HL-60 (cell line): ENCODE results near the gene E2F4.

Source experiments
- DNase-seq, 2 experiments: peaks; one replicate each; pipeline ENCODE4 v3.0.0-alpha.2; 2010 to 2020; ENCODE audit warnings: low read depth in 1 of 2, low spot score in 1 of 2
- H3K27ac ChIP-seq: fragments of 250-450 bp; sonication (Bioruptor Pico); replicated peaks from 2 replicates; pipeline ENCODE4 v1.5.1; 2020; ENCODE audit warnings: mild to moderate bottlenecking, moderate library complexity
- H3K27me3 ChIP-seq: fragments of 250-450 bp; sonication (Bioruptor Pico); 2 replicates; pipeline ENCODE4 v1.5.1; 2021; ENCODE audit warnings: mild to moderate bottlenecking, moderate library complexity; ENCODE audit not compliant: insufficient read depth, poor library complexity, severe bottlenecking
- H3K4me3 ChIP-seq: replicated peaks from 2 replicates; pipeline ENCODE4 v1.5.1; 2011; ENCODE audit warnings: mild to moderate bottlenecking, control low read depth, low read length; ENCODE audit not compliant: insufficient read depth
- CTCF ChIP-seq: IDR thresholded peaks from one replicate; pipeline ENCODE4 v1.5.1; 2011; ENCODE audit warnings: low read length, control low read depth, inconsistent platforms; ENCODE audit not compliant: insufficient read depth
- GABPA ChIP-seq: IDR thresholded peaks from 2 replicates; pipeline ENCODE4 v1.6.1; 2012; ENCODE audit warnings: low read depth
- POLR2AphosphoS5 ChIP-seq: IDR thresholded peaks from 2 replicates; pipeline ENCODE4 v1.6.1; 2012; ENCODE audit warnings: low read depth
- REST ChIP-seq: IDR thresholded peaks from 2 replicates; pipeline ENCODE4 v1.6.1; 2012; ENCODE audit warnings: low read depth; ENCODE audit not compliant: insufficient replicate concordance
- SPI1 ChIP-seq: IDR thresholded peaks from 2 replicates; pipeline ENCODE4 v1.6.1; 2012; ENCODE audit warnings: low read depth, mild to moderate bottlenecking, borderline replicate concordance

The E2F4 gene

DNA sequence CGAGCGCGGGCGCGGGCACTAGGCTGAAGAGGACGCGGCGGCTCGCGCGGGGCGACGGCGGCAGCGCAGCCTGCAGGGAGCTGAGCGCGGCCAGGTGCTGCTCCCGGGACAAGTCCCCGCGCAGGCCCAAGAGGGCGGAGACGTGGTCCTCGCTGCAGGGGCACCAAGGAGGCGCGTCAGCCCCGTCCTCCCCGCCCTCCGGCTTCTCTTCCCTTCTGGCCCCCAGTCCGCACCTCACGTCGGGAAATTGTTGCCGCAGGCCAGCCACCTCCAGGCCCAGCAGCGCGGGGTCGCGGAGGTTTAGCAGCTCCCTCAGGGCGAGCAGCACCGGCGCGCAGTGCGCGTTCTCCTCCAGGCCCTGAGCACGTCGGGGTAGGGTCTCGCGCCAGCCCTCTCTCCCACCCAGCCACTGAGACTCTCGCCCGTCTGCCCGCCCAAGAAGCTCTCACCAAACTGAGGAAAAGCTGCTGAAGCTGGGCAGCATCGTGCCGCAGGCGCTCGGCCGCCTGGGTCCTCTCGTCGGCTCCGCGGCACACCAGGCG is 7.4 kb upstream of the E2F4 start:
- peak overlapping the region; percentile 96 for H3K4me3 ChIP-seq
- TF ChIP-seq CTCF (no peak), GABPA (no peak), REST (no peak), POLR2AphosphoS5 (no peak), SPI1 (no peak)
- H3K27me3 ChIP-seq = peaks cover 7% of the 10 kb centered on the region
- no peak for DNase-seq
- H3K27ac ChIP-seq = no peak overlapping the region

- peak in 1 of 2 experiments; percentile 87 for DNase-seq
- H3K27me3 ChIP-seq = peaks cover 7% of the 10 kb centered on the region
- no peak overlapping the region for H3K27ac ChIP-seq
- no peak overlapping the region for H3K4me3 ChIP-seq
- TF ChIP-seq REST = peak; percentile 97
- peak; percentile 59 for TF ChIP-seq CTCF
- TF ChIP-seq GABPA = no peak
- TF ChIP-seq POLR2AphosphoS5 = no peak
- no peak for TF ChIP-seq SPI1
Measured at GRCh38 chr16:67184995-67185650, 6.8 kb upstream of the E2F4 start.

- DNase-seq = no peak
- H3K27ac ChIP-seq = no peak overlapping the region
- TF ChIP-seq GABPA = no peak
- no peak for TF ChIP-seq SPI1
- no peak for TF ChIP-seq REST
- no peak for TF ChIP-seq POLR2AphosphoS5
- no peak for TF ChIP-seq CTCF
- H3K4me3 ChIP-seq = no peak overlapping the region
- peaks cover 7% of the 10 kb centered on the region for H3K27me3 ChIP-seq
Measured at GRCh38 chr16:67185651-67186134, 6.3 kb upstream of the E2F4 start.
